UCSD-AML1 (cell line): Measurements from ENCODE around the gene CALHM1.
"Not testable (repeated sequence)": the region's sequence is repeated elsewhere in the genome, so short reads cannot be mapped to it uniquely, and the experiment has no call there.

ENCODE experiments used
- DNase-seq: peaks from one replicate; lab custom pipeline; 2025; ENCODE audit not compliant: unreplicated experiment; lab: John Stamatoyannopoulos, UW

The CALHM1 gene, protein sequence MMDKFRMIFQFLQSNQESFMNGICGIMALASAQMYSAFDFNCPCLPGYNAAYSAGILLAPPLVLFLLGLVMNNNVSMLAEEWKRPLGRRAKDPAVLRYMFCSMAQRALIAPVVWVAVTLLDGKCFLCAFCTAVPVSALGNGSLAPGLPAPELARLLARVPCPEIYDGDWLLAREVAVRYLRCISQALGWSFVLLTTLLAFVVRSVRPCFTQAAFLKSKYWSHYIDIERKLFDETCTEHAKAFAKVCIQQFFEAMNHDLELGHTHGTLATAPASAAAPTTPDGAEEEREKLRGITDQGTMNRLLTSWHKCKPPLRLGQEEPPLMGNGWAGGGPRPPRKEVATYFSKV

DNA sequence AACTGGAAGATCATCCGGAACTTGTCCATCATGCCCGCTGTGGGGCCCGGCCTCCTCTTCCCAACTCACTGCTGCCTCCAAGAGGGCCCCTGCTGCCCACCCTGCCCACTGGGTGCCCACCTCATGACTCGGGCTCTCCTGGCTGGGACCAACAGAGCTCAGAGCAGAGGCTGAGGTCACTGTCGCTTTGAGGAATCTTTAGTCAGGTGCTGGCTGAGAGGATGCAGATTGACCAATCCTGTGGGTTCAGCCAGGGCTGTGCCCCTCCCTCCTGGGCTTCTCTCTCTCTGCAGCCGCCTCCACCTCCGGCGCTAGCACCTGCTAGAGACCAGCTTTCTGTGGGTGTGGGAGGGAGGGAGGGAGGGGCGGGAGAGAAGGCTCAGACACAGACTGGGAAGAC lies at the start of gene CALHM1:
CALHM1 (minus strand) TSS at position 181 of the 400 bp plus-strand sequence; CDS start at position 32, 149 bp downstream.
- DNase-seq: no peak

- no peak for DNase-seq
Measured at GRCh38 chr10:103507235-103508191, 48.8 kb upstream of the CALHM1 start.

DNA sequence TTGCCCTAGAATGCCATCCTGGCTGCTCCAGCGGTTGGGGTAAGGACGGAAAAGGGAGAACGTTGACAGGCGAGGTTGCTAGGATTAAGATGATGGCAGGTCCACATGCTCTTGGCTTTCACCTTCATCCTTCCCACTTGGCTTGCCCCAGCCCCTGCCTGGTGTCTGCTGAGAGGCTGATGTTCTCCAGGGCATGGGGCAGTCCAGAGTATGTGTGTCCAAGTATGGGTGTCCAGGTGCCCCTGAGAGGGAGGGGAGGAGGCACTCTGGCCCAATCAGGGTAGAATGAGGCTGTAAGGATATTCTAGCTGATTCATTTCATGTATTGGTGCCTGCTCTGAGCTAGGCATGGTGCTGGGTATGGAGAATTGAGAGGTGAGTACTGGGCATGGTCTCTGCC lies 47.4 kb upstream of the CALHM1 start:
- DNase-seq: no peak

GRCh38 chr10:103504181-103504783 lies 45.6 kb upstream of the CALHM1 start:
- DNase-seq: peak; percentile 61

DNA sequence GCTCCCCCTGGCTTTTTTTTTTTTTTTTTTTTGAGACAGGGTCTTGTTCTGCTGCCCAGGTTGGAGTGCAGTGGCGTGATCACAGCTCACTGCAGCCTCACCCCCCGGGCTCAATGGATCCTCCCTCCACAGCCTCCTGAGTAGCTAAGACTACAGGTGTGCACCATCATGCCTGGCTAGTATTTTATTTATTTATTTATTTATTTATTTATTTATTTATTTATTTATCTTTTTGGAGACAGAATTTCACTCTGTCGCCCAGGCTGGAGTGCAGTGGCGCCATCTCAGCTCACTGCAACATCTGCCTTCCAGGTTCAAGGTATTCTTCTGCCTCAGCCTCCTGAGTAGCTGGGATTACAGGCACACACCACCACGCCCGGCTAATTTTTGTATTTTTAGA lies 45.1 kb upstream of the CALHM1 start:
- DNase-seq: not testable (repeated sequence)

DNA sequence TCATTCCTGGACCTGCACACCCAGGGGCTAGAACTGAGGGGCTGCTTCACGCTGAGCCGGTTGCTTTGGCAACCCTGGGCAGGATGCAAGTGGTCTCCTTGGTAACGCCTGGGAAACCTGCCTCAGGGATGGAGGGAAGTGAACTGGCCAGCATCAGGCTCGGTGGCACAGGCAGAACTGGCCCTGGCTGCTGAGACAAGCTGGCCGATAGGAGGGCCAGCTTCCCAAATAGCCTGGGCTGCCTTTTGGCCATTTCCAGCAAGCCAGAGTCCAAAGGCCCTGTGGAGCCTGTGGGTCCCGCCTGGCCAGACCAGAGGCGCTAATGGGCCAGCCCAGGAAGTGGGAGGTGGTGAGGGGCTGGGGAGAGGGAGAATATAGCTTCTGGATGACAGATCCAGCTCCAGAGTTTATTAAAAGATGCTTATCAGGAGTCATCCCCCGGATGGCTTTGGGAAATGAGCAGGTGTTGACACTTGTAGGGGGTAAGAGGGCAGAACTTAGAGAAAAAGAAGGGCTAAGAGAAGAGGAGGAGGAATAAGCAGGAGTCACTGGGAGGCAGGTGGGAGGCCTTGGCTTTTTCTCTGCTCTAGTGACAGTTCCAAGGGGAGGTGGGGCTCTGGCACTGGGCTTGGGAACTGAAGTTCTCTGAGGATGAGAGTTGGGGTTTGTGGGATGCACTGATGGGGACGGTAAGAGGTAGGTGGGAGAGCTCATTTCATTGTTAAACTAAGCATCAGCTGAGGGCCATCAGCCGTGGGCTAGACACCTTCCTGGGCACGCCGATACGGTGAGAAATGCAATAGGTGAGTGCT lies 44.4 kb upstream of the CALHM1 start:
- DNase-seq: no peak

DNA sequence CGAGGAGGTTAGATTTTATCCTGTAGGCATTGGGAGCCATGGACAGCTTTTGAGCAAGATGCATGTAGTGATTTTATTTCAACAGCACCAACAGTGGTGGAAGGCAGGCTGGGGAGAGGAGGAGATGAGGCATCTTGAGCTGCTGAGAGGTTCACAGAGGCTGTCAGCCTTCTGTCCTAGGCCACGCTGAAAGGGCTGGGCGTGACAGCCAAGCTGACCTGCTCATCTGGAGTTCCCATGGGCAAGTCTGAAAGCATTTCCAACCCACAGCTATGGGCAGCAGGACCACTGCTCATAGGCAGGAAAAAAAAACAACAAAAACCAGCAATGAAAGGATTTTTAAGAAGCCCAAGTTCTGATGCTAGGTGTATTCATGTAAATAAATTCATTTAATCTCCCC lies 42.5 kb upstream of the CALHM1 start:
- DNase-seq: no peak

- no peak for DNase-seq
Measured at GRCh38 chr10:103500481-103500880, 41.8 kb upstream of the CALHM1 start.

DNA sequence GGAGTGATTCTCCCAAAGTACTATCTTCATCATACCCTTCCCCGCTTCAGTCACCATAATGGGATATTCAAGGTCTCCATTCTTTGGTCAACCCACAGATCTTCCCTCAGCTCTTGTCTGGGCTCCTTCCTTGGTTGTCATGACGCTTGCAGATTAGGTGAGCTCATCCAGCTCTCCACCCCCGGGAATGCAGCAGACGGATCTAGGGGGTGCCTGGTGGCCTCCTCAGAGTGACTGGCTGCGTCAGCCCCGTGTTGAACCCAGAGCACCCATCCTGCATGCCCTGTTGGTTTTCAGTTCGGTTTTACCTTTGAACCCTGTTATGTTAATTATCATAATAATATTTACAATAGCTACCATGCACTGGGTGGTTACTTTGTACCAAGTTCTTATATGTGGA lies 41.2 kb upstream of the CALHM1 start:
- no peak for DNase-seq

DNA sequence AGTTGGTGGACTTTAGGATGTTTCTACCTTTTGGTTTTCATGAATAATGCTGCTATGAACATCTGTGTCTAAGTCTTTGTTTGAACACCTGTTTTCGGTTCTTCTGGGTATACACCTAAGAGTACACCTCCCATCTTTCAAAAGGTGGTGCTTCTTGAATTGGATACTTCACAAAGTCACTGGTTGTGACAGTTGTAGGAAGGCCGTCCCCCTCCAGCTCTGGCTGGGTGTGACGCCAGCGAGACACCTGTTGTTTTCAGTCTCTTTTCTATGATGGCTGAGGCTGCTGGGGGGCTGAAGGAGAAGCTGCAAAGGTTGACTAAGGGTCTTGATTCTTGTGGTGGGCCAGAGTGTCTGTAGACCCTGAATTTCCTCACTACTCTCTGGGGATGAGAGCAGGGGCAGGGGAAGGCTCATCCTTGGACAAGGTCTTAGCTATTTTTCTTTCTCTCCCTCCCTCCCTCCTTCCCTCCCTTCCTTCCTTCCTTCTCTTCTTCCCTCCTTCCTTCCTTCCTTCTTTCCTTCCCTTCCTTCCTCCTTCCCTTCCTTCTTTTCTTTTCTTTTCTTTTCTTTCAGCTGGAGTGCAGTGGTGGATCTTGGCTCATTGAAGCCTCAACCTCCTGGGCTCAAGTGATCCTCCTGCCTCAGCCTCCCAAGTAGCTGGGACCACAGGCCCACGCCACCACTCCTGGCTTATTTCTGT lies 40.4 kb upstream of the CALHM1 start:
- no peak for DNase-seq

DNA sequence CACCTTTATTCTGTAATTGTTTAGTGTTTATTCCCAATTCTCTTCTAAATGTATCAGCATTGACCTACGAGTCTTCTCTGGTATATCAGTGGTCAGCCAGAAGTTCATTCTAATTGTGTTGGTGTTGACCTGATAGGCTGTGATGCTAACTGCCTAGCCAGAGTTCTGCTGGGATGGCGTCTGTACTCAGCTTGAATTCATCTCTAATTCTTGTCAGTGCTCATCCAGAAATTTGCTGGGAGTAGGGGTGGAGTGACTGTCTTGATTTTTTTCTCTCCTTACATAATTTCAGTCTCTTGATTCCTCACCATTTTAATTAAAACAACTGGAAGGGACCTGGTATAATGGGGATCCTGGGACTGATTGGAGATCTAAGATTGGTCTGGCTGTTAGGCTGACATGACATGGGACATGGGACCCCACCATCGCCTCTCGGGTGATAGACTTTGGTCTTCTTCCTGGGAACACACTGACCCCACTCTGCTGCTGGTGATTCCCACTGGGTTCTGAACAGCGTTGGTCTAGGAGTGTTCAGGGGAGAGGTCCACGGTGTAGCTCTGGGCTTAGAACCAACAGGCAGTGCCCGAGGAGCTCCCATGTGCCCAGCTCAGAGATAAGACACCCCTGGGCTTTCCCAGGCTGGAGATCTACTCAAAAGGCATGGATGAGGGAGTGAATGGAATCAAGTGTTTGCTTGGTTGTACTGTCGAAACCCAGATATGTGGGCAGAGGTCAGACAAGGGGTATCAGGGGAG lies 38.6 kb upstream of the CALHM1 start:
- no peak for DNase-seq

DNA sequence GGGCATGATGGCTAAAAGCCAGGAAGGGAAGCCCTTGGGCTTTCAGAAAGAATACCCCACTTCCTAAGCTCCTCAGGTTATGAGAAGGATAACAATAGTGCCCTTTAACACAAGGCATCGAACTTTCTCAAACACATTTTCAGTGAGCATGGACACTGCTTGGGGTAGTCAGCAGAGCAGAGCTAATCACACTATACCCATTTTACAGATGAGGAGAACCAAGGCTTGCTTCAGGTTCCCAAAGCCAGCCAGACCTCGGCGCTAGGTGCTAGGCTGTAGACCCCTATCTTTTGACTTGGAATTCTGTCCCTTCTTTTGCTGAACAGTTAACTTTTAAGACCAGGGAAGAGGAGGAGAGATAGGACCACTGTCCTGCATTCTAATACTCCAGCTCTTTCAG lies 36.6 kb upstream of the CALHM1 start:
- no peak for DNase-seq

DNA sequence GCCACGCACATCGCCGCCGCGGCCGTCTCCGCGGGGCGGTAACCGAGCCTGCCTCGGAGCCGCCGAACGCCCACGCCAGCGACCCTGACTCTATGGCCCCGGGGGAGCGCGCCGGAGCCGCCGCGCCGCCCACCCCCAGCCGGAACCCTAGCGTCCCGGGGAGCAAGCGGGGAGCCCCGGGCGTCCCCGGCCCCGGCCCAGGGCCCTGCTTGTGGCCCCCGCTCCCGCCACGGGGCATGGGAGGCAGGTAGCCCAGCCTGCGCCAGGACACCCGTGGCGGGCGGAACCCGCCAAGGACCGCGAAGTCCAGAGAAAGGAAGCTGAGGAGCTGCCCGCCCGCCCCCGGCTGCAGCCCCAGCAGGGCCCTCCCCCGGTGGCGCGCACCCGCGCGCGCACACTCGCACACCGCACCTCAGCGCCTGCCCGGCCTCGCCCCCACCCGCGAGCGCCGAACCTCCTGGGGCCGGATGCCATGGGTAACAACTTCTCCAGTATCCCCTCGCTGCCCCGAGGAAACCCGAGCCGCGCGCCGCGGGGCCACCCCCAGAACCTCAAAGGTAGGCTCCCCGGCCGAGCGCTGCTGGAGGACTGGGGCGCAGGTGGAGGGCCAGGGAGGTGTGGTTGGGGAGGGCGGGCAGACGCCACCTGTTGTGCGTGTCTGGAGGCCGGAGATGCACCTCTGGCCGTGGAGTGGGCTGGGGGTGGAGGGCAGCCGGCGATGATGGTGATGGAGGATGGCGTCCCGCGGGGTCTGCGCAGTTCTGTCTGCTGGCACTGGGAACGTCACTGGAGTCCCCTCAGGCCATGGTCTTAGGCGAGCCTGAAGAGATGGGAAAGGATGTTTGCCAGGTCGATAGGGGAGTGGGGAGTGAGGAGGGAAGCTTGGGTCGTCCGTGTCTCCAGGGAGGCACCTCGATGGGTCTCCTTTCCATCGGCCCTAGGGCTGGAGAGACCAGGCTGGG lies 35.5 kb upstream of the CALHM1 start:
- no peak for DNase-seq

GRCh38 chr10:103493362-103493915 lies 34.7 kb upstream of the CALHM1 start, which contains the start of gene NEURL1:
NEURL1 (plus strand) TSS chr10:103493705; CDS start chr10:103494388, 683 bp downstream.
- no peak for DNase-seq

DNA sequence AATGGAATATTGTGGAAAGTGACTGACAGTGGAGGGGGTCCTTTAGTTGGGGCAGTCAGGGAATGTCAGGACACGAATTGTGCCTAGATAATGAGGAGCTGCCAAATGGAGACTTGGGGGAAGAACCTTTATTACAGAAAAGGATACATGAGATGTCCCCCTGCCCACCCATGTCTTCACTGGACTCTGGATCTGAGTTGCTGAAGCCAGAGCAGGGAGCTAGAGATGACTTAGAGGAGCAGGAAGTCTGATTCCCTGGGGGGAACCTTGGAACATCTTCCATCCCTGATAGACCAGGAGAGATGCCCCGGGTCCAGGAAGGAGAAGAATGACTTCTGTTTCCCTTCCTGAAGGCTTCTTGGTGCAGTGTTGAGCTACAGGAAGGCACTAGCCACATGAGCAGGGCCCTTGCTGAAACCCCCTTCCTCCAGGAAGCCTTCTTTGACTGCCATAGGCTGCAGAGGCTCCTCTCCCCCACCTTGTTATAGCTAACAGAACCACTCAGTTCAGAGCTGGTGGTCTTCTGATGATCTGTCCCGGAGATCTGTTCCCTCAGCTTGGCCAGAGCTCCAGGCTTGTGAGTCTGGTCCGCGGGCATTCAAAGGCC lies 34.1 kb upstream of the CALHM1 start:
- DNase-seq: no peak

- DNase-seq: no peak
Measured at GRCh38 chr10:103491729-103492364, 33.1 kb upstream of the CALHM1 start.

GRCh38 chr10:103490986-103491314 lies 32.2 kb upstream of the CALHM1 start:
- DNase-seq: no peak
